PC-3 (cell line): ENCODE measurements around the gene TMC2. TPM values are rescaled to one million over a fixed set of nuclear protein-coding genes. Genes with fewer than 3 reads are reported as not detected.

ENCODE experiments used
- ATAC-seq: fragments of 200-7000 bp; cut with Tn5 transposase; 2 replicates; pipeline ENCODE4 v1.9.1; 2020; ENCODE audit warnings: mild to moderate bottlenecking, moderate library complexity
- BruUV-seq: library from RNA; stranded (reverse); fragments of 400-500 nt; replicated peaks from 2 replicates; lab custom pipeline; 2021; lab: Mats Ljungman, UMichigan
- CTCF ChIA-PET: fragments of 300-600 bp; sonication (Branson Sonifier 250); formaldehyde crosslinking; loops from one replicate; lab custom pipeline; 2022; ENCODE audit warnings: antibody characterized with exemption; lab: Charles Lee
- POLR2A ChIA-PET: fragments of 300-600 bp; sonication (Branson Sonifier 250); formaldehyde crosslinking; loops from one replicate; lab custom pipeline; 2022; ENCODE audit warnings: antibody characterized with exemption; ENCODE audit not compliant: unreplicated experiment; lab: Charles Lee
- DNase-seq: peaks from one replicate; pipeline ENCODE4 v3.0.0-alpha.2; 2015
- H2AFZ ChIP-seq: fragments of 300-600 bp; sonication (generic); 2 replicates; pipeline ENCODE4 v1.6.0; 2016; ENCODE audit warnings: antibody characterized with exemption, low read length
- H3F3A ChIP-seq: fragments of 300-600 bp; sonication (generic); one replicate; pipeline ENCODE4 v1.6.0; 2017; ENCODE audit warnings: antibody characterized with exemption, low read length, control low read depth, mild to moderate bottlenecking; ENCODE audit not compliant: unreplicated experiment
- H3K27ac ChIP-seq: fragments of 300-600 bp; sonication (generic); 2 replicates; pipeline ENCODE4 v1.5.1; 2016; ENCODE audit warnings: mild to moderate bottlenecking, low read length
- H3K27me3 ChIP-seq: fragments of 300-600 bp; sonication (generic); 2 replicates; pipeline ENCODE4 v1.6.1; 2016; ENCODE audit warnings: low read length, mixed read lengths
- H3K36me3 ChIP-seq: fragments of 300-600 bp; sonication (generic); 2 replicates; pipeline ENCODE4 v1.6.1; 2016; ENCODE audit warnings: low read depth, mixed run types, low read length, mixed read lengths
- H3K4me1 ChIP-seq: fragments of 300-600 bp; sonication (generic); 2 replicates; pipeline ENCODE4 v1.5.1; 2016; ENCODE audit warnings: low read length; ENCODE audit not compliant: insufficient read depth
- H3K4me2 ChIP-seq: fragments of 300-600 bp; sonication (generic); 2 replicates; pipeline ENCODE4 v1.6.0; 2016; ENCODE audit warnings: low read length
- H3K4me3 ChIP-seq: fragments of 300-600 bp; sonication (generic); 2 replicates; pipeline ENCODE4 v1.5.1; 2016; ENCODE audit warnings: mild to moderate bottlenecking, low read length, mixed read lengths
- H3K79me2 ChIP-seq: fragments of 300-600 bp; sonication (generic); 2 replicates; pipeline ENCODE4 v1.6.1; 2017; ENCODE audit warnings: low read length, mixed read lengths
- H3K9ac ChIP-seq: fragments of 300-600 bp; sonication (generic); 2 replicates; pipeline ENCODE4 v1.6.0; 2016; ENCODE audit warnings: mild to moderate bottlenecking, low read length
- H3K9me2 ChIP-seq: fragments of 300-600 bp; sonication (generic); replicated peaks from 2 replicates; pipeline ENCODE4 v1.6.1; 2016; ENCODE audit warnings: mixed run types, low read length, mixed read lengths
- H3K9me3 ChIP-seq: fragments of 300-600 bp; sonication (generic); 2 replicates; pipeline ENCODE4 v1.6.1; 2016; ENCODE audit warnings: low read length, mixed read lengths
- H4K20me1 ChIP-seq: fragments of 300-600 bp; sonication (generic); 2 replicates; pipeline ENCODE4 v1.6.1; 2016; ENCODE audit warnings: low read length, mixed read lengths
- CTCF ChIP-seq: fragments of 300-600 bp; sonication (generic); conservative IDR thresholded peaks from 2 replicates; pipeline ENCODE4 v1.5.1; 2017; ENCODE audit warnings: antibody characterized with exemption, low read depth, mild to moderate bottlenecking, low read length
- EZH2 ChIP-seq: fragments of 300-600 bp; sonication (generic); IDR thresholded peaks from one replicate; pipeline ENCODE4 v1.6.1; 2017; ENCODE audit warnings: antibody characterized with exemption, mild to moderate bottlenecking, low read length; ENCODE audit not compliant: unreplicated experiment
- EZH2phosphoT487 ChIP-seq: fragments of 300-600 bp; sonication (generic); IDR thresholded peaks from 2 replicates; pipeline ENCODE4 v1.6.1; 2018; ENCODE audit warnings: mild to moderate bottlenecking, antibody characterized with exemption, low read length, borderline replicate concordance
- intact Hi-C: fragments of 100-400 bp; cut with micrococcal nuclease; formaldehyde crosslinking; loops from 2 replicates; pipeline ENCODE4 v1.9.0; 2023
- total RNA-seq: library from RNA; depleted of rRNA; stranded (reverse); fragments of >200 nt; gene quantifications from 2 replicates; pipeline ENCODE4 v1.2.3, GENCODE V29; 2014

The TMC2 gene
- total RNA-seq, 1 experiment from 2014 or later: not detected

GRCh38 chr20:2624190-2624589 is 87.8 kb downstream of the TMC2 start:
- no peak overlapping the region for H3K4me2 ChIP-seq
- H2AFZ ChIP-seq: no peak overlapping the region
- H3K4me3 ChIP-seq: no peak overlapping the region
- H4K20me1 ChIP-seq: no peaks in the 10 kb centered on the region
- no peaks in the 10 kb centered on the region for H3K4me1 ChIP-seq
- ChIA-PET POLR2A (no interaction called here), CTCF (no interaction called here)
- BruUV-seq: no TSS peak
- H3K27ac ChIP-seq: no peak overlapping the region
- H3K9me2 ChIP-seq: no peaks in the 10 kb centered on the region
- no peaks in the 10 kb centered on the region for H3F3A ChIP-seq
- TF ChIP-seq EZH2phosphoT487 (no peak), CTCF (no peak), EZH2 (no peak)
- DNase-seq (no peak), ATAC-seq (no peak)
- intact Hi-C loops: no loop called here
- H3K9me3 ChIP-seq: peaks cover 9% of the 10 kb centered on the region; the same call in 1 of the 2 replicates
- no peak overlapping the region for H3K9ac ChIP-seq
- H3K27me3 ChIP-seq: peaks cover 6% of the 10 kb centered on the region; the same call in 1 of the 2 replicates
- no peaks in the 10 kb centered on the region for H3K79me2 ChIP-seq
- H3K36me3 ChIP-seq: 0 out of 2 replicates have a peak, but pooled peaks cover 3% of the 10 kb centered on the region

GRCh38 chr20:2625062-2625461 is 88.7 kb downstream of the TMC2 start:
- H3K9ac ChIP-seq: no peak overlapping the region

More at GRCh38 chr20:2625062-2625461, 88.7 kb downstream of the TMC2 start:
- Histone ChIP-seq H4K20me1 (no peaks in the 10 kb centered on the region), H3F3A (no peaks in the 10 kb centered on the region), H3K4me1 (no peaks in the 10 kb centered on the region), H3K27me3 (peaks cover 3% of the 10 kb centered on the region; the same call in 1 of the 2 replicates), H2AFZ (no peak overlapping the region), H3K27ac (no peak overlapping the region), H3K9me2 (no peaks in the 10 kb centered on the region), H3K4me2 (no peak overlapping the region), H3K4me3 (no peak overlapping the region), H3K79me2 (no peaks in the 10 kb centered on the region), H3K36me3 (0 out of 2 replicates have a peak, but pooled peaks cover 3% of the 10 kb centered on the region), H3K9me3 (peaks cover 9% of the 10 kb centered on the region; the same call in 1 of the 2 replicates)
- DNase-seq: no peak
- ChIA-PET POLR2A (no interaction called here), CTCF (no interaction called here)
- intact Hi-C loops: no loop called here
- TF ChIP-seq CTCF (no peak), EZH2 (no peak), EZH2phosphoT487 (no peak)
- no TSS peak for BruUV-seq
- no peak for ATAC-seq
